Smooth muscle cell (in vitro differentiated cells): ENCODE results near the gene C16orf74. TPM values are rescaled to one million over a fixed set of nuclear protein-coding genes. Genes with fewer than 3 reads are reported as not detected.

Source experiments
- DNase-seq: peaks from one replicate; lab custom pipeline; 2025; ENCODE audit not compliant: unreplicated experiment; lab: John Stamatoyannopoulos, UW
- H2AFZ ChIP-seq: fragments of 200-600 bp; sonication (generic); 2 replicates; pipeline ENCODE4 v1.6.0; 2016; ENCODE audit warnings: antibody characterized with exemption, low read depth, mild to moderate bottlenecking
- H3F3A ChIP-seq: fragments of 200-600 bp; sonication (generic); 2 replicates; pipeline ENCODE4 v1.6.0; 2017; ENCODE audit warnings: antibody characterized with exemption, low read depth
- H3K27ac ChIP-seq: fragments of 200-600 bp; sonication (generic); 2 replicates; pipeline ENCODE4 v1.5.1; 2016; ENCODE audit warnings: low read depth, mild to moderate bottlenecking
- H3K27me3 ChIP-seq: fragments of 200-600 bp; sonication (generic); 2 replicates; pipeline ENCODE4 v1.6.1; 2016; ENCODE audit warnings: low read depth, mild to moderate bottlenecking
- H3K36me3 ChIP-seq: fragments of 200-600 bp; sonication (generic); 2 replicates; pipeline ENCODE4 v1.5.1; 2016; ENCODE audit warnings: low read depth
- H3K4me1 ChIP-seq: fragments of 200-600 bp; sonication (generic); 2 replicates; pipeline ENCODE4 v1.5.1; 2016; ENCODE audit warnings: low read depth
- H3K4me2 ChIP-seq: fragments of 200-600 bp; sonication (generic); 2 replicates; pipeline ENCODE4 v1.6.0; 2016; ENCODE audit warnings: mild to moderate bottlenecking
- H3K4me3 ChIP-seq: fragments of 200-600 bp; sonication (generic); 2 replicates; pipeline ENCODE4 v1.5.1; 2016; ENCODE audit warnings: mild to moderate bottlenecking
- H3K79me2 ChIP-seq: fragments of 200-600 bp; sonication (generic); 2 replicates; pipeline ENCODE4 v1.6.0; 2016; ENCODE audit warnings: low read depth, mild to moderate bottlenecking
- H3K9ac ChIP-seq: fragments of 200-600 bp; sonication (generic); 2 replicates; pipeline ENCODE4 v1.6.0; 2016; ENCODE audit warnings: low read depth
- H3K9me3 ChIP-seq: fragments of 200-600 bp; sonication (generic); replicated peaks from 2 replicates; pipeline ENCODE4 v1.5.1; 2016; ENCODE audit warnings: low read depth
- H4K20me1 ChIP-seq: fragments of 200-600 bp; sonication (generic); 2 replicates; pipeline ENCODE4 v1.6.0; 2016; ENCODE audit warnings: low read depth
- CTCF ChIP-seq: fragments of 200-600 bp; sonication (generic); IDR thresholded peaks from 2 replicates; pipeline ENCODE4 v1.5.1; 2017; ENCODE audit warnings: borderline replicate concordance, mild to moderate bottlenecking, antibody characterized with exemption; ENCODE audit not compliant: insufficient read depth, poor library complexity, severe bottlenecking
- WGBS: methylation state at CpG from one replicate; pipeline ENCODE4 v1.1.7; 2016; ENCODE audit warnings: low lambda C conversion rate; 5-methylcytosine and 5-hydroxymethylcytosine counted together
- polyA plus RNA-seq: library from polyadenylated mRNA; unstranded; fragments of >200 nt; fragmentation: Nextera tagmentation; extraction: Ambion mirVana; gene quantifications from 2 replicates; pipeline ENCODE4 v1.2.1, GENCODE V29; 2016
- total RNA-seq: library from RNA; depleted of rRNA; stranded (reverse); fragments of >200 nt; gene quantifications from 2 replicates; pipeline ENCODE4 v1.2.3, GENCODE V29; 2014

The C16orf74 gene
- total and polyA plus RNA-seq, 2 experiments from 2014 or later = 0.31 to 1.7 TPM

GRCh38 chr16:85785927-85786326, 35.0 kb upstream of the C16orf74 start:
- Histone ChIP-seq H3K27ac (no peak overlapping the region), H3K79me2 (peaks cover 34% of the 10 kb centered on the region), H3K4me1 (no peaks in the 10 kb centered on the region), H3K4me3 (no peak overlapping the region), H2AFZ (no peak overlapping the region), H3K36me3 (no peaks in the 10 kb centered on the region), H3K9ac (no peak overlapping the region), H4K20me1 (peaks cover 96% of the 10 kb centered on the region), H3K27me3 (no peaks in the 10 kb centered on the region), H3K9me3 (no peaks in the 10 kb centered on the region), H3F3A (no peaks in the 10 kb centered on the region), H3K4me2 (no peak overlapping the region)
- no peak for DNase-seq
- no peak for TF ChIP-seq CTCF
- 98% methylated on average over 2 of the region's 2 CpGs for WGBS

- Histone ChIP-seq H3K9me3 (no peaks in the 10 kb centered on the region), H3K4me3 (no peak overlapping the region), H3K36me3 (no peaks in the 10 kb centered on the region), H3K4me2 (no peak overlapping the region), H3K27ac (no peak overlapping the region), H3K79me2 (peaks cover 25% of the 10 kb centered on the region), H4K20me1 (peaks cover 87% of the 10 kb centered on the region), H2AFZ (no peak overlapping the region), H3F3A (no peaks in the 10 kb centered on the region), H3K27me3 (no peaks in the 10 kb centered on the region), H3K4me1 (no peaks in the 10 kb centered on the region), H3K9ac (no peak overlapping the region)
- DNase-seq = no peak
- WGBS = 89% methylated on average over 2 of the region's 2 CpGs
- TF ChIP-seq CTCF = no peak
These were observed 33.9 kb upstream of the C16orf74 start for GRCh38 chr16:85784813-85785212.

GRCh38 chr16:85783441-85783840, 32.5 kb upstream of the C16orf74 start:
- Histone ChIP-seq H3K79me2 (peaks cover 18% of the 10 kb centered on the region), H3K4me2 (no peak overlapping the region)

More at GRCh38 chr16:85783441-85783840, 32.5 kb upstream of the C16orf74 start:
- Histone ChIP-seq H3K27ac (no peak overlapping the region), H3K9me3 (no peaks in the 10 kb centered on the region), H3F3A (no peaks in the 10 kb centered on the region), H3K4me1 (no peaks in the 10 kb centered on the region), H3K36me3 (peaks cover 4% of the 10 kb centered on the region), H3K9ac (no peak overlapping the region), H2AFZ (no peak overlapping the region), H4K20me1 (peaks cover 77% of the 10 kb centered on the region), H3K4me3 (no peak overlapping the region), H3K27me3 (no peaks in the 10 kb centered on the region)
- TF ChIP-seq CTCF = no peak
- DNase-seq = no peak
- WGBS = 94% methylated on average over 8 of the region's 8 CpGs
